OCI-LY7 (cell line): ENCODE results near the gene RBM20. TPM values are rescaled to one million over a fixed set of nuclear protein-coding genes. Genes with fewer than 3 reads are reported as not detected.
A peak's percentile ranks its signal among the peaks of the same experiment; 100 is the strongest.

Source experiments
- BruUV-seq: library from RNA; stranded (reverse); fragments of 400-500 nt; replicated peaks from 2 replicates; lab custom pipeline; 2021; lab: Mats Ljungman, UMichigan
- CTCF ChIA-PET: fragments of 300-600 bp; sonication (Branson Sonifier 250); formaldehyde crosslinking; loops from one replicate; lab custom pipeline; 2022; ENCODE audit warnings: antibody characterized with exemption; ENCODE audit not compliant: unreplicated experiment; lab: Charles Lee
- POLR2A ChIA-PET: fragments of 300-600 bp; sonication (Branson Sonifier 250); formaldehyde crosslinking; loops from one replicate; lab custom pipeline; 2022; ENCODE audit warnings: antibody characterized with exemption; lab: Charles Lee
- DNase-seq: peaks from one replicate; pipeline ENCODE4 v3.0.0-alpha.2; 2015; ENCODE audit warnings: low spot score
- H2AFZ ChIP-seq: fragments of 200-600 bp; sonication (generic), shearing (Covaris generic); 2 replicates; pipeline ENCODE4 v1.6.1; 2014; ENCODE audit warnings: mild to moderate bottlenecking, antibody characterized with exemption, low read length, moderate library complexity
- H3K27ac ChIP-seq: fragments of 200-600 bp; sonication (generic); 2 replicates; pipeline ENCODE4 v1.5.1; 2014; ENCODE audit warnings: mixed run types, low read depth, mild to moderate bottlenecking, moderate library complexity, low read length, inconsistent platforms; ENCODE audit not compliant: poor library complexity, severe bottlenecking
- H3K36me3 ChIP-seq: fragments of 200-600 bp; sonication (generic); 2 replicates; pipeline ENCODE4 v1.6.1; 2014; ENCODE audit warnings: mild to moderate bottlenecking, antibody characterized with exemption, low read length, moderate library complexity, mixed read lengths; ENCODE audit not compliant: insufficient read depth
- H3K4me1 ChIP-seq: fragments of 200-600 bp; sonication (generic); 2 replicates; pipeline ENCODE4 v1.5.1; 2014; ENCODE audit warnings: mild to moderate bottlenecking, low read length; ENCODE audit not compliant: insufficient read depth, poor library complexity, severe bottlenecking
- H3K4me2 ChIP-seq: fragments of 200-600 bp; sonication (generic); 2 replicates; pipeline ENCODE4 v1.6.1; 2014; ENCODE audit warnings: mild to moderate bottlenecking, low read length
- H3K4me3 ChIP-seq: fragments of 200-600 bp; sonication (generic); 2 replicates; pipeline ENCODE4 v1.5.1; 2014; ENCODE audit warnings: mild to moderate bottlenecking, low read depth, low read length; ENCODE audit not compliant: poor library complexity, severe bottlenecking
- H3K79me2 ChIP-seq: fragments of 200-600 bp; sonication (generic); 2 replicates; pipeline ENCODE4 v1.6.1; 2016; ENCODE audit warnings: low read depth, mild to moderate bottlenecking, low read length, moderate library complexity, mixed read lengths; ENCODE audit not compliant: insufficient read depth
- H3K9me2 ChIP-seq: fragments of 200-600 bp; sonication (generic); 2 replicates; pipeline ENCODE4 v1.6.1; 2016; ENCODE audit warnings: mild to moderate bottlenecking, low read length, mixed read lengths; ENCODE audit not compliant: insufficient read depth
- H3K9me3 ChIP-seq: fragments of 200-600 bp; sonication (generic); 2 replicates; pipeline ENCODE4 v1.6.1; 2014; ENCODE audit warnings: mild to moderate bottlenecking, mixed run types, low read length, mixed read lengths
- H4K20me1 ChIP-seq: fragments of 200-600 bp; sonication (generic); 2 replicates; pipeline ENCODE4 v1.6.1; 2014; ENCODE audit warnings: mild to moderate bottlenecking, antibody characterized with exemption, low read length, moderate library complexity, mixed read lengths; ENCODE audit not compliant: insufficient read depth
- CTCF ChIP-seq: fragments of 200-600 bp; sonication (generic); conservative IDR thresholded peaks from 2 replicates; pipeline ENCODE4 v1.5.1; 2014; ENCODE audit warnings: mild to moderate bottlenecking, antibody characterized with exemption, low read length, moderate library complexity, mixed read lengths
- EZH2phosphoT487 ChIP-seq: fragments of 200-600 bp; sonication (generic); IDR thresholded peaks from 2 replicates; pipeline ENCODE4 v1.6.1; 2018; ENCODE audit warnings: low read depth, borderline replicate concordance, mild to moderate bottlenecking, mixed run types, antibody characterized with exemption, low read length, moderate library complexity, mixed read lengths
- intact Hi-C: fragments of 100-400 bp; cut with micrococcal nuclease; formaldehyde crosslinking; loops from one replicate; pipeline ENCODE4 v1.10.0; 2022; ENCODE audit not compliant: unreplicated experiment
- total RNA-seq, 2 experiments: library from RNA; depleted of rRNA in 1 of 2; stranded (reverse); fragments of >200 nt in 1 of 2; shearing (Covaris generic) in 1 of 2; gene quantifications; 2 replicates each; pipeline ENCODE4 v1.2.3, GENCODE V29; 2014 to 2022

The RBM20 gene
- total RNA-seq, 2 experiments from 2014 or later, result 0.35 to 1.0 TPM

GRCh38 chr10:110868981-110869380 lies 224.8 kb downstream of the RBM20 start:
- intact Hi-C loops, result no loop called here
- peak; percentile 78 for DNase-seq
- peak overlapping the region; percentile 92 for H3K27ac ChIP-seq
- H4K20me1 ChIP-seq, result no peaks in the 10 kb centered on the region
- H3K9me3 ChIP-seq, result no peaks in the 10 kb centered on the region
- H2AFZ ChIP-seq, result peak overlapping the region; percentile 59; the same call in 1 of the 2 replicates
- H3K9me2 ChIP-seq, result no peaks in the 10 kb centered on the region
- peak overlapping the region; percentile 49 for H3K4me3 ChIP-seq
- H3K4me1 ChIP-seq, result peaks cover 75% of the 10 kb centered on the region
- TF ChIP-seq CTCF (no peak), EZH2phosphoT487 (no peak)
- CTCF ChIA-PET, result interaction anchor here (1.6 to 2.3 kb wide), 2 partner anchors 10 to 25 kb away, joined by 3 to 10 read pairs; no protein-coding TSS in a partner anchor
- H3K79me2 ChIP-seq, result peaks cover 22% of the 10 kb centered on the region
- no peaks in the 10 kb centered on the region for H3K36me3 ChIP-seq
- peak overlapping the region; percentile 92 for H3K4me2 ChIP-seq
- no TSS peak for BruUV-seq
- POLR2A ChIA-PET, result interaction anchor here (1.0 to 5.3 kb wide), 6 partner anchors 8 to 52 kb away, joined by 4 to 75 read pairs (median 9); no protein-coding TSS in a partner anchor

GRCh38 chr10:110870823-110871297 lies 226.7 kb downstream of the RBM20 start:
- no TSS peak for BruUV-seq
- H2AFZ ChIP-seq, result peak overlapping the region; percentile 22; the same call in 1 of the 2 replicates
- TF ChIP-seq CTCF (no peak), EZH2phosphoT487 (no peak)

More at GRCh38 chr10:110870823-110871297, 226.7 kb downstream of the RBM20 start:
- Histone ChIP-seq H3K4me2 (peak overlapping the region; percentile 92), H3K9me2 (no peaks in the 10 kb centered on the region), H3K79me2 (peaks cover 40% of the 10 kb centered on the region), H3K36me3 (peaks cover 6% of the 10 kb centered on the region), H3K4me1 (peaks cover 71% of the 10 kb centered on the region), H3K9me3 (peaks cover 6% of the 10 kb centered on the region; the same call in 1 of the 2 replicates), H3K4me3 (peak overlapping the region; percentile 74), H3K27ac (peak overlapping the region; percentile 92), H4K20me1 (no peaks in the 10 kb centered on the region)
- ChIA-PET CTCF (no interaction called here), POLR2A (interaction anchor here (0.6 to 1.3 kb wide), 10 partner anchors 9 to 67 kb away, joined by 3 to 18 read pairs (median 4); no protein-coding TSS in a partner anchor)
- intact Hi-C loops, result loop anchor here (5.0 kb wide), 1 partner anchor 219 kb away; no protein-coding TSS in a partner anchor
- DNase-seq, result no peak
